Activated CD4-positive, alpha-beta T cell treated with anti-CD3 and anti-CD28 coated beads for 4 hours (primary cell): ENCODE results near the gene DCAF6.
"Not testable (repeated sequence)": the region's sequence is repeated elsewhere in the genome, so short reads cannot be mapped to it uniquely, and the experiment has no call there.

ENCODE experiments used
- DNase-seq, 2 donors: peaks; one replicate each; pipeline ENCODE4 v3.0.0-alpha.2; 2020

Gene DCAF6

GRCh38 chr1:167924543-167925231 is 11.8 kb upstream of the DCAF6 start:
- no peak for DNase-seq

- no peak for DNase-seq
These were observed 9.9 kb upstream of the DCAF6 start for GRCh38 chr1:167926486-167926997.

- DNase-seq: no peak
These were observed 9.3 kb upstream of the DCAF6 start for GRCh38 chr1:167927046-167927754.

GRCh38 chr1:167928457-167928852 is 8.0 kb upstream of the DCAF6 start:
- DNase-seq: no peak

GRCh38 chr1:167928919-167929318 is 7.6 kb upstream of the DCAF6 start:
- not testable (repeated sequence) for DNase-seq

- no peak for DNase-seq
These were observed 6.8 kb upstream of the DCAF6 start for GRCh38 chr1:167929725-167930124.

GRCh38 chr1:167933788-167934187 is 2.7 kb upstream of the DCAF6 start:
- no peak for DNase-seq

GRCh38 chr1:167934426-167935215 is 1.9 kb upstream of the DCAF6 start:
- DNase-seq: no peak

GRCh38 chr1:167935216-167936067 is 1.0 kb upstream of the DCAF6 start:
- DNase-seq: no peak

- DNase-seq: peak; percentile 44 to 51
These were observed 636 bp downstream of the DCAF6 start, which contains the start of gene MPC2 for GRCh38 chr1:167936930-167937708. Gene MPC2, minus strand, starts transcription at chr1:167937072. Its CDS starts 1,231 bp downstream, at chr1:167935841.

GRCh38 chr1:167937709-167938010 is 1.2 kb downstream of the DCAF6 start:
- no peak for DNase-seq

- DNase-seq: no peak
These were observed 1.7 kb downstream of the DCAF6 start for GRCh38 chr1:167938080-167938636.

- DNase-seq: no peak
These were observed 3.8 kb downstream of the DCAF6 start for GRCh38 chr1:167940264-167940663.

- no peak for DNase-seq
These were observed 7.1 kb downstream of the DCAF6 start for GRCh38 chr1:167943541-167943940.

- no peak for DNase-seq
These were observed 11.2 kb downstream of the DCAF6 start for GRCh38 chr1:167947733-167948132.

GRCh38 chr1:167949785-167950184 is 13.3 kb downstream of the DCAF6 start:
- DNase-seq: no peak

- no peak for DNase-seq
These were observed 14.1 kb downstream of the DCAF6 start for GRCh38 chr1:167950569-167950968.

GRCh38 chr1:167955915-167956314 is 19.4 kb downstream of the DCAF6 start:
- DNase-seq: no peak

- DNase-seq: no peak
These were observed 21.2 kb downstream of the DCAF6 start for GRCh38 chr1:167957710-167958109.

GRCh38 chr1:167964646-167965045 is 28.2 kb downstream of the DCAF6 start:
- DNase-seq: no peak

GRCh38 chr1:167966050-167966449 is 29.6 kb downstream of the DCAF6 start:
- DNase-seq: no peak
